ENCODE measurements around the gene MYBL2. TPM values are rescaled to one million over a fixed set of nuclear protein-coding genes. Genes with fewer than 3 reads are reported as not detected.

The MYBL2 gene
- total RNA-seq, 2 donors from 2014 or later, result 139 to 182 TPM

DNA sequence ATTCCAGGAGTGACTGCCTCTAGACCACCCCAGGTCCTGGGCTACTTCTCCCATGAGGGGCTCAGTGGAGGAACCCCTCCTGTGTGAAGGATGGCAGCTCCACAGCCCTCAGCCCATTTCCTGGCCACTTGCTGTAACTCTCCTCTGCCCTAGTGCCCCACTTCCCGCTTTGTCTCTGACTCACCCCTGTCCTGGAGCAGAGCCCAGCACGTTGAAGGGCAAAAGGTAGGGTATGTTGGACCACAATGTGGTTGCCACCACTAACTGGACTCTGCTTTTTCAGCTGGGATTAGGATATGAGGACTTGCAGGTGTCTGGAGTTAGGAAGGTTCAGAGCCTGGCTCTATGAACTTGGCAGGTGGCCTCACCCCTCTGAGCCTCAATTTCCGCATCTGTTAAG lies 2.4 kb downstream of the MYBL2 start:
- 100% methylated on average over 2 to 3 of the region's 3 CpGs for WGBS, 2 experiments (ENCODE audit: insufficient coverage in 1 of 2, insufficient read length in 1 of 2)
- Mint-ChIP-seq H3K4me1 (peaks cover 6% of the 10 kb centered on the region), H3K27me3 (ENCODE audit: insufficient read depth) (peaks cover 25% of the 10 kb centered on the region), H3K4me3 (no peak overlapping the region), H3K36me3 (ENCODE audit: low read depth) (peaks cover 26% of the 10 kb centered on the region), H3K27ac (peak overlapping the region; percentile 21), H3K9me3 (no peaks in the 10 kb centered on the region)
- TF ChIP-seq, protein P1, sequence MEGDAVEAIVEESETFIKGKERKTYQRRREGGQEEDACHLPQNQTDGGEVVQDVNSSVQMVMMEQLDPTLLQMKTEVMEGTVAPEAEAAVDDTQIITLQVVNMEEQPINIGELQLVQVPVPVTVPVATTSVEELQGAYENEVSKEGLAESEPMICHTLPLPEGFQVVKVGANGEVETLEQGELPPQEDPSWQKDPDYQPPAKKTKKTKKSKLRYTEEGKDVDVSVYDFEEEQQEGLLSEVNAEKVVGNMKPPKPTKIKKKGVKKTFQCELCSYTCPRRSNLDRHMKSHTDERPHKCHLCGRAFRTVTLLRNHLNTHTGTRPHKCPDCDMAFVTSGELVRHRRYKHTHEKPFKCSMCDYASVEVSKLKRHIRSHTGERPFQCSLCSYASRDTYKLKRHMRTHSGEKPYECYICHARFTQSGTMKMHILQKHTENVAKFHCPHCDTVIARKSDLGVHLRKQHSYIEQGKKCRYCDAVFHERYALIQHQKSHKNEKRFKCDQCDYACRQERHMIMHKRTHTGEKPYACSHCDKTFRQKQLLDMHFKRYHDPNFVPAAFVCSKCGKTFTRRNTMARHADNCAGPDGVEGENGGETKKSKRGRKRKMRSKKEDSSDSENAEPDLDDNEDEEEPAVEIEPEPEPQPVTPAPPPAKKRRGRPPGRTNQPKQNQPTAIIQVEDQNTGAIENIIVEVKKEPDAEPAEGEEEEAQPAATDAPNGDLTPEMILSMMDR (conservative IDR thresholded peaks at IDR 0.05), result no peak
- no peak for DNase-seq
- H3K9ac ChIP-seq (ENCODE audit: extremely low read depth, low read length, poor library complexity, severe bottlenecking), result no peak overlapping the region
- H3K9me3 ChIP-seq (ENCODE audit: control insufficient read depth, low read length), result no peaks in the 10 kb centered on the region
- H3K4me1 ChIP-seq (ENCODE audit: control insufficient read depth, insufficient read depth, low read length), result no peaks in the 10 kb centered on the region
- H3K27ac ChIP-seq (ENCODE audit: low read depth, low read length), result no peak overlapping the region
- peaks cover 33% of the 10 kb centered on the region for H3K36me3 ChIP-seq (ENCODE audit: control insufficient read depth, insufficient read depth, low read length)
- peaks cover 16% of the 10 kb centered on the region for H3K27me3 ChIP-seq (ENCODE audit: control insufficient read depth, insufficient read depth, low read length, poor library complexity, severe bottlenecking)
- H3K4me3 ChIP-seq (ENCODE audit: low read length), result no peak overlapping the region

DNA sequence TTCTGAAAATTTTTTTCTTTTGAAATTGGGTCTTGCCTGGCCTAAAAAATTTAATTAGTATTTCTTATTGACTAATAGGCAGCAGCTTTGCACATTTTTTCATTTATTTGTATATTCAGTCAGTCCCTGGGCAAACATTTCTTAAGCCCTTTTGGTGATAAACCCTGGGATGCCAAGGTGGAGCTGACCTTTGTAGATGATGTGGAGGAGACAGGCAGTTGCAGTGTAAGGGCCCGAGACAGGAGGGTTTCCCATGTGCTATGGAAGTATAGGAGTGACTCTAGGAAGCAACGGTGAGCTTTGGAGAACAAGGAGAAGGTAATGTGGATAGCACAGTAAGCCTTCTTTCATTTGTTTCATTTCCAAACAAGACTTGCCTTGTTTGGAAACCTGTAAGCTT lies 3.5 kb downstream of the MYBL2 start:
- Histone ChIP-seq H3K4me1 (ENCODE audit: control insufficient read depth, insufficient read depth, low read length) (no peaks in the 10 kb centered on the region), H3K27ac (ENCODE audit: low read depth, low read length) (no peak overlapping the region), H3K36me3 (ENCODE audit: control insufficient read depth, insufficient read depth, low read length) (peaks cover 35% of the 10 kb centered on the region), H3K4me3 (ENCODE audit: low read length) (no peak overlapping the region), H3K9me3 (ENCODE audit: control insufficient read depth, low read length) (no peaks in the 10 kb centered on the region), H3K27me3 (ENCODE audit: control insufficient read depth, insufficient read depth, low read length, poor library complexity, severe bottlenecking) (peaks cover 6% of the 10 kb centered on the region), H3K9ac (ENCODE audit: extremely low read depth, low read length, poor library complexity, severe bottlenecking) (no peak overlapping the region)
- Mint-ChIP-seq H3K9me3 (no peaks in the 10 kb centered on the region), H3K27me3 (ENCODE audit: insufficient read depth) (peaks cover 14% of the 10 kb centered on the region), H3K4me3 (no peak overlapping the region), H3K4me1 (peaks cover 6% of the 10 kb centered on the region), H3K36me3 (ENCODE audit: low read depth) (peaks cover 26% of the 10 kb centered on the region), H3K27ac (no peak overlapping the region)
- DNase-seq, result no peak
- TF ChIP-seq, protein P1 (conservative IDR thresholded peaks at IDR 0.05), result no peak
- WGBS, 2 experiments (ENCODE audit: insufficient coverage in 1 of 2, insufficient read length in 1 of 2), result 95 to 96% methylated on average over 2 of the region's 2 CpGs

DNA sequence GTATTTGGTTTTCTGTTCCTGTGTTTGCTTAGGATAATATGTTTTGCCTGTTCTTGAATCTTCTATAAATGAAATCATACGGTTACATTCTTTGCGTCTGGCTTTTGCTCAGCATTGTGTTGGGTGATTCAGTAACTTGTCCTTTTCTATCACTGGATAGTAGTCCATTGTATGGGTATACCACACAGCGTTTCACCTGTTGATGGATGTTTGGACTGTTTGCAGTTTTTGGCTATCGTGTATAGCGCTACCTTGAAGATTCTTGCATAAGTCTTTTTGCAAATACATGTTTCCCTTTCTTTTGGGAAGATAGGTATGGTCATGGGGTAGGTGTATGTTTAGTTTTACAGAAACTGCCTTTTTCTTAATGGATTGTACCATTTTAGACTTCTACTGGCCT lies 9.5 kb downstream of the MYBL2 start:
- Mint-ChIP-seq H3K9me3 (no peaks in the 10 kb centered on the region), H3K27ac (no peak overlapping the region), H3K27me3 (ENCODE audit: insufficient read depth) (no peaks in the 10 kb centered on the region), H3K36me3 (ENCODE audit: low read depth) (peaks cover 55% of the 10 kb centered on the region), H3K4me3 (no peak overlapping the region), H3K4me1 (peaks cover 15% of the 10 kb centered on the region)
- H3K9ac ChIP-seq (ENCODE audit: extremely low read depth, low read length, poor library complexity, severe bottlenecking), result no peak overlapping the region
- peaks cover 3% of the 10 kb centered on the region for H3K4me1 ChIP-seq (ENCODE audit: control insufficient read depth, insufficient read depth, low read length)
- no peak overlapping the region for H3K4me3 ChIP-seq (ENCODE audit: low read length)
- H3K36me3 ChIP-seq (ENCODE audit: control insufficient read depth, insufficient read depth, low read length), result peaks cover 45% of the 10 kb centered on the region
- TF ChIP-seq, protein P1 (conservative IDR thresholded peaks at IDR 0.05), result no peak
- H3K27me3 ChIP-seq (ENCODE audit: control insufficient read depth, insufficient read depth, low read length, poor library complexity, severe bottlenecking), result no peaks in the 10 kb centered on the region
- H3K27ac ChIP-seq (ENCODE audit: low read depth, low read length), result no peak overlapping the region
- no peaks in the 10 kb centered on the region for H3K9me3 ChIP-seq (ENCODE audit: control insufficient read depth, low read length)
- 95 to 100% methylated on average over 5 of the region's 5 CpGs for WGBS, 2 experiments (ENCODE audit: insufficient coverage in 1 of 2, insufficient read length in 1 of 2)
- no peak for DNase-seq

Measured in endodermal cell (in vitro differentiated cells).